H1 (cell line): ENCODE data around the gene PRMT5. TPM values are rescaled to one million over a fixed set of nuclear protein-coding genes. Genes with fewer than 3 reads are reported as not detected.

Experiments used
- CTCF ChIA-PET: fragments of 300-600 bp; sonication (Branson Sonifier 250); formaldehyde crosslinking; loops from one replicate; lab custom pipeline; 2021; ENCODE audit not compliant: partially characterized antibody; lab: Charles Lee
- POLR2A ChIA-PET: fragments of 300-600 bp; sonication (Branson Sonifier 250); formaldehyde crosslinking; loops from one replicate; lab custom pipeline; 2021; ENCODE audit warnings: inconsistent platforms; ENCODE audit not compliant: partially characterized antibody; lab: Charles Lee
- DNase-seq, 2 experiments: peaks; one replicate each; pipeline versions ENCODE4 v3.0.0 to v3.0.0-alpha.2; 2010 to 2022; ENCODE audit warnings: low spot score in 2 of 2, low read depth in 1 of 2, mixed read lengths in 1 of 2
- FAIRE-seq: peaks from 2 replicates; lab custom pipeline; 2011; peaks lifted over from hg19 to GRCh38; lab: Jason Lieb, UNC
- H2AFZ ChIP-seq: 2 replicates; pipeline ENCODE4 v1.8.1; 2012; ENCODE audit warnings: low read length, inconsistent platforms
- H2AK5ac ChIP-seq: 2 replicates; pipeline ENCODE4 v1.6.1; 2013; ENCODE audit warnings: low read depth, low read length
- H2BK120ac ChIP-seq: replicated peaks from 2 replicates; pipeline ENCODE3; 2013; ENCODE audit warnings: low read depth, low read length, inconsistent platforms
- H2BK12ac ChIP-seq: 2 replicates; pipeline ENCODE4 v1.6.1; 2013; ENCODE audit warnings: low read depth, low read length
- H2BK15ac ChIP-seq: 2 replicates; pipeline ENCODE4 v1.6.1; 2013; ENCODE audit warnings: low read length
- H2BK20ac ChIP-seq: 2 replicates; pipeline ENCODE4 v1.6.1; 2013; ENCODE audit warnings: low read length
- H2BK5ac ChIP-seq: 2 replicates; pipeline ENCODE4 v1.6.1; 2013; ENCODE audit warnings: low read depth, low read length
- H3K14ac ChIP-seq: 2 replicates; pipeline ENCODE4 v1.6.1; 2013; ENCODE audit warnings: inconsistent platforms; ENCODE audit not compliant: insufficient read length
- H3K18ac ChIP-seq: 2 replicates; pipeline ENCODE4 v1.6.1; 2013; ENCODE audit warnings: low read length; ENCODE audit errors: extremely low read depth
- H3K23ac ChIP-seq: 2 replicates; pipeline ENCODE4 v1.6.1; 2013; ENCODE audit warnings: inconsistent platforms; ENCODE audit not compliant: insufficient read length
- H3K23me2 ChIP-seq: 2 replicates; pipeline ENCODE4 v1.6.1; 2013; ENCODE audit warnings: low read depth, low read length
- H3K27ac ChIP-seq: 2 replicates; pipeline ENCODE4 v1.6.1; 2011; ENCODE audit warnings: low read depth, low read length, inconsistent platforms
- H3K27me3 ChIP-seq, 4 experiments: replicated peaks in 1 of 4; 1 replicate in 1 of 4; 2 replicates in 3 of 4; pipeline versions ENCODE4 v1.6.1 to v1.8.1; 2011 to 2013; ENCODE audit warnings: low read length in 3 of 4, mild to moderate bottlenecking in 3 of 4, inconsistent platforms in 2 of 4, mixed read lengths in 2 of 4, moderate library complexity in 1 of 4; ENCODE audit not compliant: control insufficient read depth in 3 of 4, insufficient read depth in 3 of 4; ENCODE audit errors: extremely low read depth in 1 of 4
- H3K36me3 ChIP-seq, 4 experiments: 2 replicates each; pipeline versions ENCODE4 v1.6.1 to v1.8.1; 2011 to 2013; ENCODE audit warnings: mild to moderate bottlenecking in 4 of 4, low read length in 3 of 4, moderate library complexity in 2 of 4, control low read depth in 1 of 4, inconsistent platforms in 1 of 4; ENCODE audit not compliant: insufficient read depth in 4 of 4, control insufficient read depth in 2 of 4
- H3K4ac ChIP-seq: replicated peaks from 2 replicates; pipeline ENCODE3; 2013; ENCODE audit warnings: low read length, low read depth, mixed read lengths, inconsistent platforms; ENCODE audit not compliant: insufficient read length
- H3K4me1 ChIP-seq, 4 experiments: replicated peaks in 1 of 4; 1 replicate in 1 of 4; 2 replicates in 3 of 4; pipeline versions ENCODE4 v1.6.1 to v1.8.1; 2011 to 2013; ENCODE audit warnings: low read length in 3 of 4, inconsistent platforms in 2 of 4, mixed read lengths in 1 of 4; ENCODE audit not compliant: insufficient read depth in 4 of 4, control insufficient read depth in 3 of 4
- H3K4me2 ChIP-seq, 2 experiments: 2 replicates each; pipeline versions ENCODE4 v1.6.1 to v1.8.1; 2011 to 2013; ENCODE audit warnings: low read depth in 2 of 2, low read length in 2 of 2, control low read depth in 1 of 2, inconsistent platforms in 1 of 2, mild to moderate bottlenecking in 1 of 2; ENCODE audit not compliant: insufficient read depth in 1 of 2
- H3K4me3 ChIP-seq, 4 experiments: fragments of 200-600, 300-600 bp in 1 of 4; sonication (generic), shearing (Covaris generic), sonication (Bioruptor Twin) in 1 of 4; 2 replicates each; pipeline versions ENCODE4 v1.5.1 to v1.8.1; 2011 to 2016; ENCODE audit warnings: low read length in 4 of 4, low read depth in 3 of 4, control low read depth in 2 of 4, inconsistent platforms in 2 of 4, mild to moderate bottlenecking in 2 of 4, mixed read lengths in 1 of 4, moderate library complexity in 1 of 4; ENCODE audit not compliant: insufficient read depth in 2 of 4; ENCODE audit errors: extremely low read depth in 1 of 4
- H3K56ac ChIP-seq: replicated peaks from 2 replicates; pipeline ENCODE3; 2013; ENCODE audit warnings: low read depth, mild to moderate bottlenecking, mixed read lengths, low read length, inconsistent platforms; ENCODE audit not compliant: insufficient read length
- H3K79me1 ChIP-seq: 2 replicates; pipeline ENCODE4 v1.6.1; 2013; ENCODE audit warnings: low read depth, low read length, control low read depth
- H3K79me2 ChIP-seq, 2 experiments: 2 replicates each; pipeline versions ENCODE4 v1.6.1 to v1.8.1; 2012 to 2013; ENCODE audit warnings: low read length in 2 of 2, mild to moderate bottlenecking in 2 of 2, inconsistent platforms in 1 of 2; ENCODE audit not compliant: insufficient read depth in 2 of 2, control insufficient read depth in 1 of 2
- H3K9ac ChIP-seq, 4 experiments: replicated peaks in 1 of 4; 1 replicate in 1 of 4; 2 replicates in 3 of 4; pipeline versions ENCODE4 v1.6.1 to v1.8.1; 2011 to 2013; ENCODE audit warnings: low read depth in 3 of 4, low read length in 3 of 4, control low read depth in 2 of 4, mild to moderate bottlenecking in 2 of 4, moderate library complexity in 2 of 4, inconsistent platforms in 1 of 4; ENCODE audit errors: extremely low read depth in 1 of 4
- H3K9me3 ChIP-seq, 2 experiments: 2 replicates each; pipeline versions ENCODE4 v1.6.1 to v1.8.1; 2012 to 2013; ENCODE audit warnings: mild to moderate bottlenecking in 2 of 2, moderate library complexity in 2 of 2, control low read depth in 1 of 2, inconsistent platforms in 1 of 2, low read depth in 1 of 2, low read length in 1 of 2, mixed read lengths in 1 of 2; ENCODE audit not compliant: insufficient read depth in 2 of 2
- H4K20me1 ChIP-seq, 2 experiments: replicated peaks in 1 of 2; 2 replicates each; pipeline versions ENCODE3 to v1.8.1; 2011 to 2013; ENCODE audit warnings: inconsistent platforms in 2 of 2, low read length in 2 of 2, mild to moderate bottlenecking in 1 of 2; ENCODE audit not compliant: insufficient read depth in 2 of 2, control insufficient read depth in 1 of 2
- H4K5ac ChIP-seq: 2 replicates; pipeline ENCODE4 v1.6.1; 2013; ENCODE audit warnings: low read length, low read depth, mixed read lengths, inconsistent platforms; ENCODE audit not compliant: insufficient read length
- H4K8ac ChIP-seq: 2 replicates; pipeline ENCODE4 v1.8.0; 2013; ENCODE audit warnings: mild to moderate bottlenecking, moderate library complexity, low read length, inconsistent platforms; ENCODE audit not compliant: insufficient read depth; ENCODE audit errors: extremely low read depth
- H4K91ac ChIP-seq: replicated peaks from 2 replicates; pipeline ENCODE3; 2013; ENCODE audit warnings: low read length, mixed read lengths, inconsistent platforms; ENCODE audit not compliant: insufficient read length
- BACH1 ChIP-seq: IDR thresholded peaks from 2 replicates; pipeline ENCODE4 v1.6.1; 2012; ENCODE audit warnings: low read length, improper control_type of control experiment
- CHD1 ChIP-seq: IDR thresholded peaks from 2 replicates; pipeline ENCODE4 v1.6.1; 2012; ENCODE audit warnings: low read depth, low read length, improper control_type of control experiment
- CREB1 ChIP-seq: IDR thresholded peaks from 2 replicates; pipeline ENCODE4 v1.6.1; 2012; ENCODE audit warnings: inconsistent platforms
- CTBP2 ChIP-seq: IDR thresholded peaks from 2 replicates; pipeline ENCODE4 v1.7.0; 2011; ENCODE audit warnings: borderline replicate concordance, mild to moderate bottlenecking, moderate library complexity, mixed read lengths, low read length; ENCODE audit not compliant: insufficient read depth, insufficient read length
- EP300 ChIP-seq, 2 experiments: IDR thresholded peaks; 1 replicate in 1 of 2; 2 replicates in 1 of 2; pipeline ENCODE4 v1.6.1; 2011 to 2012; ENCODE audit warnings: low read depth in 2 of 2, low read length in 2 of 2, mild to moderate bottlenecking in 2 of 2, borderline replicate concordance in 1 of 2, inconsistent platforms in 1 of 2, moderate library complexity in 1 of 2
- GABPA ChIP-seq: IDR thresholded peaks from 2 replicates; pipeline ENCODE4 v1.6.1; 2011; ENCODE audit warnings: mild to moderate bottlenecking, low read length, moderate library complexity, borderline replicate concordance; ENCODE audit not compliant: insufficient read depth
- KDM4A ChIP-seq: IDR thresholded peaks from one replicate; pipeline ENCODE4 v1.7.1; 2012; ENCODE audit warnings: low read depth, mild to moderate bottlenecking, moderate library complexity, low read length, inconsistent platforms; ENCODE audit not compliant: severe bottlenecking
- PHF8 ChIP-seq: fragments of 200-600 bp; sonication (generic); conservative IDR thresholded peaks from 2 replicates; pipeline ENCODE4 v1.7.1; 2012; ENCODE audit warnings: low read depth, mild to moderate bottlenecking, inconsistent platforms, low read length, moderate library complexity
- SP4 ChIP-seq: IDR thresholded peaks from 2 replicates; pipeline ENCODE4 v1.6.1; 2012; ENCODE audit warnings: low read length, inconsistent platforms
- TAF7 ChIP-seq: optimal IDR thresholded peaks from 2 replicates; pipeline ENCODE3; 2011; ENCODE audit warnings: low read depth, mild to moderate bottlenecking, inconsistent platforms, low read length, moderate library complexity, borderline replicate concordance
- TCF12 ChIP-seq: IDR thresholded peaks from 2 replicates; pipeline ENCODE4 v1.6.1; 2011; ENCODE audit warnings: low read depth, mild to moderate bottlenecking, low read length
- ZNF274 ChIP-seq: IDR thresholded peaks from 2 replicates; pipeline ENCODE4 v1.7.0; 2012; ENCODE audit warnings: low read length, borderline replicate concordance; ENCODE audit errors: extremely low read depth
- WGBS, 2 experiments: shearing (Covaris generic) in 1 of 2; methylation state at CpG; one replicate each; pipeline versions ENCODE4 v1.1.6 to v1.1.7; 2013 to 2015; ENCODE audit warnings: low lambda C conversion rate in 2 of 2, mixed read lengths in 2 of 2, inconsistent platforms in 1 of 2, low coverage in 1 of 2, missing lambda C conversion rate in 1 of 2; ENCODE audit not compliant: insufficient replicate concordance in 2 of 2, insufficient coverage in 1 of 2, insufficient read length in 1 of 2; ENCODE audit errors: extremely low coverage in 1 of 2, missing lambda C conversion rate in 1 of 2; 5-methylcytosine and 5-hydroxymethylcytosine counted together
- polyA plus RNA-seq, 7 experiments: library from polyadenylated mRNA; depleted of rRNA in 3 of 7; stranded (reverse) in 5 of 7; unstranded in 2 of 7; fragments of >200 nt in 5 of 7; fragments of 200-250 nt in 2 of 7; gene quantifications; 1 replicate in 5 of 7; 2 replicates in 1 of 7; 4 replicates in 1 of 7; pipeline versions ENCODE4 v1.2.1 to v1.2.3, GENCODE V29; 2011 to 2013; ENCODE audit warnings: missing spikeins in 2 of 7, mixed read lengths in 2 of 7
- total RNA-seq: library from RNA; stranded (reverse); fragmentation: NEBNext Ultra II Directional; extraction: Animal tissue kit (Norgen Biotek cat#: 25700); gene quantifications from 2 replicates; pipeline ENCODE4 v1.2.1, GENCODE V29; 2021

PRMT5 gene
- total and polyA plus RNA-seq, 2 of the 8 experiments (the other 6 are each of a cell fraction or from before 2014, with no cell fraction given) = 171 to 402 TPM

GRCh38 chr14:22920697-22921096 lies 8.5 kb downstream of the PRMT5 start:
- Histone ChIP-seq H2BK20ac (no peak overlapping the region), H2BK5ac (no peak overlapping the region), H3K18ac (no peak overlapping the region), H3K79me2 (peaks cover 0 to 17% of the 10 kb centered on the region in 2 experiments; a peak in 2 of 4 replicates), H3K4me3 (no peak overlapping the region), H2AK5ac (no peak overlapping the region), H4K91ac (no peak overlapping the region), H3K27ac (no peak overlapping the region), H3K4ac (no peak overlapping the region), H3K9me3 (no peaks in the 10 kb centered on the region), H3K79me1 (no peaks in the 10 kb centered on the region), H3K23ac (no peak overlapping the region), H3K4me2 (no peak overlapping the region; a peak in 1 of 4 replicates), H3K36me3 (peaks cover 21 to 59% (median 41%) of the 10 kb centered on the region in 4 experiments), H2BK120ac (no peak overlapping the region), H3K4me1 (peaks cover 0 to 7% (median 3%) of the 10 kb centered on the region in 4 experiments; a peak in 5 of 7 replicates), H2BK15ac (no peak overlapping the region), H4K8ac (no peak overlapping the region), H3K9ac (no peak overlapping the region), H4K5ac (no peak overlapping the region), H2BK12ac (no peak overlapping the region), H3K14ac (no peak overlapping the region), H3K23me2 (peaks cover 4% of the 10 kb centered on the region; the same call in 1 of the 2 replicates), H3K56ac (no peak overlapping the region), H2AFZ (no peak overlapping the region), H3K27me3 (no peaks in the 10 kb centered on the region; a peak in 1 of 7 replicates), H4K20me1 (peaks cover 0 to 2% of the 10 kb centered on the region in 2 experiments)
- ChIA-PET POLR2A (interaction anchor here (0.9 to 4.1 kb wide), 10 partner anchors 8 to 174 kb away, joined by 3 to 67 read pairs (median 4); partner anchors contain the start of genes ACIN1, C14orf119, LRP10 and PRMT5), CTCF (interaction anchor here (0.7 to 3.1 kb wide), 6 partner anchors 10 to 155 kb away, joined by 3 to 13 read pairs (median 4); partner anchors contain the start of gene OXA1L)
- WGBS, 2 experiments = 92% methylated on average over 6 of the region's 6 CpGs; no CpG with 5 or more reads in 1 of the 2 experiments
- DNase-seq (no peak), FAIRE-seq (no peak)
- TF ChIP-seq TAF7 (no peak), EP300 (IDR thresholded peaks at IDR 0.05; ENCODE audit: borderline replicate concordance in 1 of 2, low read depth in 2 of 2, low read length in 2 of 2) (no peak), TCF12 (no peak), PHF8 (no peak), ZNF274 (no peak), BACH1 (no peak), CTBP2 (no peak), CREB1 (no peak), KDM4A (no peak), CHD1 (no peak), SP4 (no peak), GABPA (no peak)
